Osteocyte (in vitro differentiated cells): ENCODE measurements around the gene INPP5J. TPM values are rescaled to one million over a fixed set of nuclear protein-coding genes. Genes with fewer than 3 reads are reported as not detected.
"Not testable (repeated sequence)": the region's sequence is repeated elsewhere in the genome, so short reads cannot be mapped to it uniquely, and the experiment has no call there.

Source experiments
- DNase-seq: peaks from one replicate; pipeline ENCODE4 v3.0.0; 2021; ENCODE audit warnings: mixed read lengths; ENCODE audit not compliant: unreplicated experiment; ENCODE audit errors: extremely low spot score
- H3K27ac Mint-ChIP-seq: one replicate; pipeline ENCODE4 v1.8.0; 2021; ENCODE audit warnings: mild to moderate bottlenecking, mixed read lengths; ENCODE audit not compliant: unreplicated experiment
- H3K27me3 Mint-ChIP-seq: one replicate; pipeline ENCODE4 v1.8.0; 2021; ENCODE audit warnings: mixed read lengths; ENCODE audit not compliant: unreplicated experiment
- H3K36me3 Mint-ChIP-seq: one replicate; pipeline ENCODE4 v1.8.0; 2021; ENCODE audit warnings: mixed read lengths; ENCODE audit not compliant: unreplicated experiment
- H3K4me1 Mint-ChIP-seq: one replicate; pipeline ENCODE4 v1.8.0; 2021; ENCODE audit warnings: mixed read lengths; ENCODE audit not compliant: unreplicated experiment
- H3K4me3 Mint-ChIP-seq: one replicate; pipeline ENCODE4 v1.8.0; 2021; ENCODE audit warnings: mild to moderate bottlenecking, moderate library complexity, mixed read lengths; ENCODE audit not compliant: unreplicated experiment
- H3K9me3 Mint-ChIP-seq: one replicate; pipeline ENCODE4 v1.8.0; 2021; ENCODE audit warnings: mixed read lengths; ENCODE audit not compliant: unreplicated experiment
- total RNA-seq: library from RNA; stranded (reverse); gene quantifications from 2 replicates; pipeline ENCODE4 v1.2.1, GENCODE V29; 2021
- TF ChIP-seq, protein P1 (sequence below): fragments of 200-600 bp; sonication (generic); IDR thresholded peaks from 2 replicates; pipeline ENCODE4 v1.5.0; 2021; ENCODE audit warnings: antibody characterized with exemption, mild to moderate bottlenecking, moderate library complexity

The INPP5J gene
- total RNA-seq, 1 donor from 2014 or later = 3.5 TPM

DNA sequence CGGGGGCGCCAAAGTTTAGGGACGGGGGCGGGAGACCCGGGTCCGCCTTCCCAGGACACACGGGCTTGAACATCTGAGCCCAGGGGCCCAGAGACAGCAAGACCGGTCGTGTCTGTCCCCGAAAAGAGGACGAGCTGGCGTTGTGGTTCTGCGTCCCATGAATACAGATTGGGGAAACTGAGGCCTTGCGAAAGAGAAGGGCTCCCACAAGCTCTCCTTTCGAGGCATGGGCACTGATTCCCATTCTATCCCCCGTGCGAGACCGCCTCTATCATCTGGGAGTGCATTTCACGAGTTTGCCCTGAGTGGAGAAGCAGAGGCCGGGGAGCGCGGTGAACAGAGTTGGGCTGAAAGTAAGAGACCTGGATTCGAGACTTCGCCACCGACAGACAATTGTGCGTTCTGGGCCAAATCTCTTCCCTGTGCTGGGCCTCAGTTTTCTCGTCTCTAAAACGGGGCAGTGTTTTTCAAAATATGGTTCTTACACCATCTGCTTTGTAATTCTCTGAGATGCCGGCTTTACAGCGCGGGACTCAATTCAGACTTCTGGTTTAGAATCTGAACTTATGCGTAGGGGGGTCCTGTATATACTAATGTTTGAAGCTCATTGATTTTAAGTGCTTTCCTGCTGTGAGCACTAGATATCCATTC lies 37.7 kb downstream of the INPP5J start:
- peaks cover 7% of the 10 kb centered on the region for H3K36me3 Mint-ChIP-seq
- no peak for DNase-seq
- H3K27ac Mint-ChIP-seq = peak overlapping the region; percentile 97
- H3K4me1 Mint-ChIP-seq = peaks cover 32% of the 10 kb centered on the region
- H3K9me3 Mint-ChIP-seq = no peaks in the 10 kb centered on the region
- peak overlapping the region; percentile 99 for H3K4me3 Mint-ChIP-seq
- H3K27me3 Mint-ChIP-seq = no peaks in the 10 kb centered on the region
- TF ChIP-seq, protein P1, sequence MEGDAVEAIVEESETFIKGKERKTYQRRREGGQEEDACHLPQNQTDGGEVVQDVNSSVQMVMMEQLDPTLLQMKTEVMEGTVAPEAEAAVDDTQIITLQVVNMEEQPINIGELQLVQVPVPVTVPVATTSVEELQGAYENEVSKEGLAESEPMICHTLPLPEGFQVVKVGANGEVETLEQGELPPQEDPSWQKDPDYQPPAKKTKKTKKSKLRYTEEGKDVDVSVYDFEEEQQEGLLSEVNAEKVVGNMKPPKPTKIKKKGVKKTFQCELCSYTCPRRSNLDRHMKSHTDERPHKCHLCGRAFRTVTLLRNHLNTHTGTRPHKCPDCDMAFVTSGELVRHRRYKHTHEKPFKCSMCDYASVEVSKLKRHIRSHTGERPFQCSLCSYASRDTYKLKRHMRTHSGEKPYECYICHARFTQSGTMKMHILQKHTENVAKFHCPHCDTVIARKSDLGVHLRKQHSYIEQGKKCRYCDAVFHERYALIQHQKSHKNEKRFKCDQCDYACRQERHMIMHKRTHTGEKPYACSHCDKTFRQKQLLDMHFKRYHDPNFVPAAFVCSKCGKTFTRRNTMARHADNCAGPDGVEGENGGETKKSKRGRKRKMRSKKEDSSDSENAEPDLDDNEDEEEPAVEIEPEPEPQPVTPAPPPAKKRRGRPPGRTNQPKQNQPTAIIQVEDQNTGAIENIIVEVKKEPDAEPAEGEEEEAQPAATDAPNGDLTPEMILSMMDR = no peak

DNA sequence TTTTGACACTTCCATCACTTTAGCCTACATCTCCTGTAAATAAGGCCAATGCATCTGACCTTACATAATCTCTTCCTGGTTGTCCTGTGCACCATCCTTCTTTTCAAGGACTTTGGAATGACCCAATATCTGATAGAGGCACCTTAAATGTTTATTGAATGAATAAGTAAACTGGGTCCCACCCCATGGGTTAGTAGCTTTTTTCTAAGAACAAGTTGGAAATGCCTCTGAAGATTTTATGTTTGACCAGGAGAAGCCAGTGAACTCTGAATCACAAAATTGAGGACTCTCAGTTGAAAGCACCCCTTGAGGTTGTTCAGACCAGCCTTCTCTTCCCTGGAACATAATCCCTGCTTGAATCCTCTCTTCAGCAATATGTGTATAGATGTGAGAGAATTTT lies 38.6 kb downstream of the INPP5J start:
- no peak for DNase-seq
- peaks cover 29% of the 10 kb centered on the region for H3K4me1 Mint-ChIP-seq
- TF ChIP-seq, protein P1 = no peak
- H3K27me3 Mint-ChIP-seq = no peaks in the 10 kb centered on the region
- peaks cover 11% of the 10 kb centered on the region for H3K36me3 Mint-ChIP-seq
- H3K9me3 Mint-ChIP-seq = no peaks in the 10 kb centered on the region
- H3K27ac Mint-ChIP-seq = no peak overlapping the region
- peak overlapping the region; percentile 99 for H3K4me3 Mint-ChIP-seq

DNA sequence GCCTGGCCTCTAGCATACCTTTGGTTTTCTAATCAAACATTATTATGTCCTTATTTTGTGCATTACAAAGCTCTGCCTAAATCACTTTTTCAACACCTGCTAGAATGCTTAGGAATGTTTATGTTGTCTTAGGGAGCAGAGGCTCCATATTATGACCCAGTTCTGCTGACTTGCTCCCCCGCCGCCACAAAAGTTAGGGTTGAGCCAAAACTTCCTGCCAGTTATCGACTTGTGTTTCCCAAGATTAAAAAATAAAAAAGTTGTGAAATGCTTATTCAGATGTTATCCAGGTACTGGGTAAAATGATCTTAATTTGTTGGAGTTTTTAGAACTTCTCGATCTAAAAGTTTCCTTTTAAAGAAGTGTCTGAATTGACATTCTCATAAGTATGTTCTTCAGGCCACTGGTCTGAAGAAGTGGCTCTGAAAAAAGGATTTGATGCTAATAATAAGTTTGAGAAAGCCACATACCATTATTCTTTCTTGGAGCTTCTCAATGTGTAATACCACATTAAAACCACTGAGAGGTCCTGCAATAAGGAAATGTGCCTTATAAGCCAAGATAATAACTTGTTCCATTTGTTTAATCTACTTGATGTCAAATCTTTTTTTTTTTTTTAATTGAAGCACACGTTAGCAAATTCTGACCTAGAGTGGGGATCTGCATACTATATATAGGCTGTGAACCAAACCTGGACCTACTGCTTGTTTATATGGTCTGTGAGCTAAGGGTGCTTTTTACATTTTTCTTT lies 39.4 kb downstream of the INPP5J start:
- peaks cover 29% of the 10 kb centered on the region for H3K4me1 Mint-ChIP-seq
- no peaks in the 10 kb centered on the region for H3K27me3 Mint-ChIP-seq
- peak overlapping the region; percentile 99 for H3K4me3 Mint-ChIP-seq
- no peaks in the 10 kb centered on the region for H3K9me3 Mint-ChIP-seq
- no peak for DNase-seq
- H3K27ac Mint-ChIP-seq = no peak overlapping the region
- TF ChIP-seq, protein P1 = no peak
- peaks cover 11% of the 10 kb centered on the region for H3K36me3 Mint-ChIP-seq

DNA sequence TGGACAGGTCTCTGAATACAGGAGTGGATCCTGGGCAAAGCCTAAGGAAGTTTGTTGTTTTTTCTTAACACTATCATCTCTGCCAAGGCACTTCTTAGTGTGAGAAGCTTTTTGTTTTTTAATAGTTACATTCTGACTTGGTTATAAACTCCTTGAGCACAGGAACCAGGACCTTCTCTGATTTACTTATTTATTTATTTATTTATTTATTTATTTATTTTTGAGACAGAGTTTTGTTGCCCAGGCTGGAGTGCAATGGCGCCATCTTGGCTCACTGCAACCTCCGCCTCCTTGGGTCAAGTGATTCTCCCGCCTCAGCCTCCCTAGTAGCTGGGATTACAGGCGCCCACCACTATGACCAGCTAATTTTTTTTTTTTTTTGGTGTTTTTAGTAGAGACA lies 48.2 kb downstream of the INPP5J start:
- no peak for DNase-seq
- H3K9me3 Mint-ChIP-seq = no peaks in the 10 kb centered on the region
- H3K27ac Mint-ChIP-seq = no peak overlapping the region
- H3K4me1 Mint-ChIP-seq = peaks cover 21% of the 10 kb centered on the region
- H3K36me3 Mint-ChIP-seq = peaks cover 7% of the 10 kb centered on the region
- H3K27me3 Mint-ChIP-seq = no peaks in the 10 kb centered on the region
- TF ChIP-seq, protein P1 = no peak
- H3K4me3 Mint-ChIP-seq = no peak overlapping the region

DNA sequence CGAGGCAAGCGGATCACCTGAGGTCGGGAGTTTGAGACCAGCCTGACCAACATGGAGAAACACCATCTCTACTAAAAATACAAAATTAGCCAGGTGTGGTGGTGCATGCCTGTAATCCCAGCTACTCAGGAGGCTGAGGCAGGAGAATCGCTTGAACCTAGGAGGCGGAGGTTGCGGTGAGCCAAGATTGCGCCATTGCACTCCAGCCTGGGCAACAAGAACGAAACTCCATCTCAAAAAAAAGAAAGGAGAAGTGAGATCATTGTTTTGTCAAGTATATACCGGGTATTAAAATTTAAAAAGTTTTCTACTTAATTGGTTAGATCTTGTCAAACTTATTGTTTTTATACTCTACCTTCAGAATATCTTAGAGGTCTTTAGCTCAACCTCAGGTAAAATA lies 49.0 kb downstream of the INPP5J start:
- not testable (repeated sequence) for H3K4me3 Mint-ChIP-seq, H3K36me3 Mint-ChIP-seq, H3K27me3 Mint-ChIP-seq, DNase-seq, H3K9me3 Mint-ChIP-seq, H3K27ac Mint-ChIP-seq
- peaks cover 21% of the 10 kb centered on the region for H3K4me1 Mint-ChIP-seq
